ENCODE results near the gene KRTCAP2. TPM values are rescaled to one million over a fixed set of nuclear protein-coding genes. Genes with fewer than 3 reads are reported as not detected.
"Not testable (repeated sequence)": the region's sequence is repeated elsewhere in the genome, so short reads cannot be mapped to it uniquely, and the experiment has no call there.

The KRTCAP2 gene
- total and polyA plus RNA-seq, 10 of the 15 experiments (the other 5 are each of a cell fraction or from before 2014, with no cell fraction given) = 61.3 to 238 (median 141) TPM

GRCh38 chr1:155214702-155215101 is 41.6 kb upstream of the KRTCAP2 start:
- DNase-seq (ENCODE audit: low read depth, low spot score); H4K20me1 ChIP-seq (ENCODE audit: control insufficient read depth, insufficient read depth); H3K27me3 ChIP-seq (replicated peaks in 1 of 2; ENCODE audit: control insufficient read depth in 2 of 2, insufficient read depth in 2 of 2, low read length in 1 of 2); in situ Hi-C loops (cut with MboI); H3K4me2 ChIP-seq (ENCODE audit: control insufficient read depth, insufficient read depth); BruUV-seq (replicated peaks); H3K36me3 ChIP-seq (ENCODE audit: control insufficient read depth in 2 of 2, insufficient read depth in 2 of 2, low read length in 1 of 2); H3K9ac ChIP-seq (ENCODE audit: control insufficient read depth, insufficient read depth, low read length); FAIRE-seq; H3K27ac ChIP-seq (ENCODE audit: control insufficient read depth, insufficient read depth); SMC1A ChIA-PET (ENCODE audit: uncharacterized antibody, unreplicated experiment); POLR2A ChIA-PET; CTCF ChIA-PET; ATAC-seq; H3K79me2 ChIP-seq (ENCODE audit: control insufficient read depth, insufficient read depth, low read length); RAD21 ChIA-PET (ENCODE audit: unreplicated experiment); H3K9me3 ChIP-seq (replicated peaks; ENCODE audit: control insufficient read depth, insufficient read depth, low read length); H2AFZ ChIP-seq (ENCODE audit: control insufficient read depth, low read depth, low read length); H3K4me3 ChIP-seq; intact Hi-C loops (cut with micrococcal nuclease; ENCODE audit: unreplicated experiment): not testable (repeated sequence)
- peaks cover 15% of the 10 kb centered on the region; the same call in 1 of the 2 replicates for H3K4me1 ChIP-seq (ENCODE audit: control insufficient read depth, insufficient read depth, low read length)
- WGBS (ENCODE audit: insufficient coverage, insufficient replicate concordance, low lambda C conversion rate, missing lambda C conversion rate) = 53% methylated on average over 10 of the region's 10 CpGs

- FAIRE-seq; H3K79me2 ChIP-seq (ENCODE audit: control insufficient read depth, insufficient read depth, low read length); RAD21 ChIA-PET (ENCODE audit: unreplicated experiment); H3K27me3 ChIP-seq (replicated peaks in 1 of 2; ENCODE audit: control insufficient read depth in 2 of 2, insufficient read depth in 2 of 2, low read length in 1 of 2); H3K9ac ChIP-seq (ENCODE audit: control insufficient read depth, insufficient read depth, low read length); SMC1A ChIA-PET (ENCODE audit: uncharacterized antibody, unreplicated experiment); POLR2A ChIA-PET; H2AFZ ChIP-seq (ENCODE audit: control insufficient read depth, low read depth, low read length); BruUV-seq (replicated peaks); H3K9me3 ChIP-seq (replicated peaks; ENCODE audit: control insufficient read depth, insufficient read depth, low read length); H4K20me1 ChIP-seq (ENCODE audit: control insufficient read depth, insufficient read depth); DNase-seq (ENCODE audit: low read depth, low spot score); in situ Hi-C loops (cut with MboI); H3K4me3 ChIP-seq; H3K27ac ChIP-seq (ENCODE audit: control insufficient read depth, insufficient read depth); ATAC-seq; intact Hi-C loops (cut with micrococcal nuclease; ENCODE audit: unreplicated experiment); H3K36me3 ChIP-seq (ENCODE audit: control insufficient read depth in 2 of 2, insufficient read depth in 2 of 2, low read length in 1 of 2); H3K4me2 ChIP-seq (ENCODE audit: control insufficient read depth, insufficient read depth): not testable (repeated sequence)
- H3K4me1 ChIP-seq (ENCODE audit: control insufficient read depth, insufficient read depth, low read length) = peaks cover 17% of the 10 kb centered on the region
- CTCF ChIA-PET = interaction anchor here (1.4 kb wide), 1 partner anchor 13 kb away, joined by 5 read pairs; no protein-coding TSS in a partner anchor
- 71% methylated on average over 7 of the region's 7 CpGs for whole genome bisulfite sequencing (ENCODE audit: insufficient coverage, insufficient replicate concordance, low lambda C conversion rate, missing lambda C conversion rate)
Observed at GRCh38 chr1:155212051-155212440, 38.9 kb upstream of the KRTCAP2 start.

GRCh38 chr1:155211381-155212050 is 38.4 kb upstream of the KRTCAP2 start:
- H3K27ac ChIP-seq (ENCODE audit: control insufficient read depth, insufficient read depth); DNase-seq (ENCODE audit: low read depth, low spot score); in situ Hi-C loops (cut with MboI); H3K4me2 ChIP-seq (ENCODE audit: control insufficient read depth, insufficient read depth); H3K36me3 ChIP-seq (ENCODE audit: control insufficient read depth in 2 of 2, insufficient read depth in 2 of 2, low read length in 1 of 2); H3K9me3 ChIP-seq (replicated peaks; ENCODE audit: control insufficient read depth, insufficient read depth, low read length); H3K27me3 ChIP-seq (replicated peaks in 1 of 2; ENCODE audit: control insufficient read depth in 2 of 2, insufficient read depth in 2 of 2, low read length in 1 of 2); FAIRE-seq; intact Hi-C loops (cut with micrococcal nuclease; ENCODE audit: unreplicated experiment); ATAC-seq; H4K20me1 ChIP-seq (ENCODE audit: control insufficient read depth, insufficient read depth); SMC1A ChIA-PET (ENCODE audit: uncharacterized antibody, unreplicated experiment); H2AFZ ChIP-seq (ENCODE audit: control insufficient read depth, low read depth, low read length); H3K9ac ChIP-seq (ENCODE audit: control insufficient read depth, insufficient read depth, low read length); H3K4me3 ChIP-seq; BruUV-seq (replicated peaks); H3K79me2 ChIP-seq (ENCODE audit: control insufficient read depth, insufficient read depth, low read length); POLR2A ChIA-PET; RAD21 ChIA-PET (ENCODE audit: unreplicated experiment): not testable (repeated sequence)
- 91% methylated on average over 13 of the region's 13 CpGs for WGBS (ENCODE audit: insufficient coverage, insufficient replicate concordance, low lambda C conversion rate, missing lambda C conversion rate)
- CTCF ChIA-PET = interaction anchor here (1.4 kb wide), 1 partner anchor 14 kb away, joined by 5 read pairs; no protein-coding TSS in a partner anchor
- H3K4me1 ChIP-seq (ENCODE audit: control insufficient read depth, insufficient read depth, low read length) = peaks cover 19% of the 10 kb centered on the region

Measured in GM12878 (cell line).